IMR-90 (cell line): ENCODE results near the gene MAT2B. TPM values are rescaled to one million over a fixed set of nuclear protein-coding genes. Genes with fewer than 3 reads are reported as not detected.

Experiments used
- ATAC-seq: fragments of 200-7000 bp; cut with Tn5 transposase; 2 replicates; pipeline ENCODE4 v1.9.1; 2020; ENCODE audit warnings: low read depth, mild to moderate bottlenecking, moderate library complexity
- BruUV-seq: library from RNA; stranded (reverse); fragments of 400-500 nt; replicated peaks from 2 replicates; lab custom pipeline; 2021; lab: Mats Ljungman, UMichigan
- CTCF ChIA-PET: fragments of 300-600 bp; formaldehyde crosslinking; extraction: SDS; loops from one replicate; lab custom pipeline; 2021; ENCODE audit warnings: antibody characterized with exemption; lab: Yijun Ruan, JAX
- POLR2A ChIA-PET: fragments of 300-600 bp; sonication (Branson Sonifier 250); formaldehyde crosslinking; loops from one replicate; lab custom pipeline; 2022; ENCODE audit warnings: antibody characterized with exemption; ENCODE audit not compliant: unreplicated experiment; lab: Charles Lee
- DNase-seq: peaks from one replicate; pipeline ENCODE4 v3.0.0; 2013
- H2AFZ ChIP-seq: replicated peaks from 2 replicates; pipeline ENCODE3; 2013; ENCODE audit warnings: low read length, mild to moderate bottlenecking; ENCODE audit not compliant: poor library complexity
- H2AK5ac ChIP-seq: 2 replicates; pipeline ENCODE4 v1.6.1; 2013; ENCODE audit warnings: low read depth, low read length, inconsistent platforms
- H2AK9ac ChIP-seq: replicated peaks from 2 replicates; pipeline ENCODE3; 2013; ENCODE audit warnings: mild to moderate bottlenecking, low read depth, low read length, moderate library complexity; ENCODE audit not compliant: poor library complexity
- H2BK120ac ChIP-seq: 2 replicates; pipeline ENCODE4 v1.6.1; 2013; ENCODE audit warnings: low read depth, low read length, inconsistent platforms
- H2BK15ac ChIP-seq: 3 replicates; pipeline ENCODE4 v1.6.1; 2013; ENCODE audit warnings: low read depth, low read length, inconsistent platforms
- H2BK20ac ChIP-seq: 2 replicates; pipeline ENCODE4 v1.6.1; 2013; ENCODE audit warnings: low read depth, mild to moderate bottlenecking, inconsistent platforms, low read length, moderate library complexity
- H2BK5ac ChIP-seq: 2 replicates; pipeline ENCODE4 v1.6.1; 2013; ENCODE audit warnings: mild to moderate bottlenecking, low read depth, low read length, inconsistent platforms; ENCODE audit not compliant: poor library complexity, severe bottlenecking
- H3K14ac ChIP-seq: replicated peaks from 2 replicates; pipeline ENCODE4 v1.6.1; 2013; ENCODE audit warnings: low read depth, low read length, inconsistent platforms
- H3K18ac ChIP-seq: 2 replicates; pipeline ENCODE4 v1.6.1; 2013; ENCODE audit warnings: low read depth, low read length, control low read depth
- H3K23ac ChIP-seq: 2 replicates; pipeline ENCODE4 v1.6.1; 2013; ENCODE audit warnings: low read depth, low read length, inconsistent platforms
- H3K27ac ChIP-seq: 2 replicates; pipeline ENCODE4 v1.5.1; 2013; ENCODE audit warnings: mild to moderate bottlenecking, control low read depth, low read length; ENCODE audit not compliant: insufficient read depth
- H3K27me3 ChIP-seq: 2 replicates; pipeline ENCODE4 v1.6.1; 2013; ENCODE audit warnings: low read length; ENCODE audit not compliant: control insufficient read depth, insufficient read depth
- H3K36me3 ChIP-seq: 2 replicates; pipeline ENCODE4 v1.6.1; 2013; ENCODE audit warnings: low read length, mixed read lengths; ENCODE audit not compliant: control insufficient read depth, insufficient read depth
- H3K4ac ChIP-seq: 2 replicates; pipeline ENCODE4 v1.6.1; 2013; ENCODE audit warnings: low read depth, low read length, inconsistent platforms
- H3K4me1 ChIP-seq: 2 replicates; pipeline ENCODE4 v1.6.1; 2013; ENCODE audit warnings: low read length, mixed read lengths; ENCODE audit not compliant: control insufficient read depth, insufficient read depth
- H3K4me2 ChIP-seq: 2 replicates; pipeline ENCODE4 v1.6.1; 2013; ENCODE audit warnings: low read depth, mild to moderate bottlenecking, control low read depth, low read length, moderate library complexity
- H3K4me3 ChIP-seq: 2 replicates; pipeline ENCODE4 v1.5.1; 2013; ENCODE audit warnings: low read depth, mild to moderate bottlenecking, control low read depth, low read length, moderate library complexity; ENCODE audit not compliant: insufficient read depth
- H3K56ac ChIP-seq: 2 replicates; pipeline ENCODE4 v1.6.1; 2013; ENCODE audit warnings: low read length, inconsistent platforms; ENCODE audit not compliant: insufficient read depth; ENCODE audit errors: extremely low read depth
- H3K79me1 ChIP-seq, 2 experiments: 2 replicates each; pipeline ENCODE4 v1.6.1; 2013; ENCODE audit warnings: low read length in 2 of 2, inconsistent platforms in 1 of 2, low read depth in 1 of 2
- H3K9ac ChIP-seq: 2 replicates; pipeline ENCODE4 v1.6.1; 2013; ENCODE audit warnings: low read depth, low read length, control low read depth
- H3K9me1 ChIP-seq: 2 replicates; pipeline ENCODE4 v1.6.1; 2013; ENCODE audit warnings: low read length, inconsistent platforms; ENCODE audit not compliant: insufficient read depth
- H3K9me3 ChIP-seq: 2 replicates; pipeline ENCODE4 v1.6.1; 2013; ENCODE audit warnings: low read length; ENCODE audit not compliant: control insufficient read depth, insufficient read depth
- H4K20me1 ChIP-seq: 2 replicates; pipeline ENCODE4 v1.6.1; 2013; ENCODE audit warnings: low read length, inconsistent platforms; ENCODE audit not compliant: insufficient read depth
- H4K5ac ChIP-seq: 2 replicates; pipeline ENCODE4 v1.6.1; 2013; ENCODE audit warnings: mild to moderate bottlenecking, low read depth, low read length, control low read depth
- H4K8ac ChIP-seq, 2 experiments: 2 replicates each; pipeline ENCODE4 v1.6.1; 2013; ENCODE audit warnings: low read depth in 2 of 2, low read length in 2 of 2, control low read depth in 1 of 2, inconsistent platforms in 1 of 2
- H4K91ac ChIP-seq: 2 replicates; pipeline ENCODE4 v1.6.1; 2013; ENCODE audit warnings: low read depth, low read length, inconsistent platforms; ENCODE audit not compliant: insufficient read depth
- BHLHE40 ChIP-seq: fragments of 150-350 bp; IDR thresholded peaks from 2 replicates; pipeline ENCODE4 v1.6.1; 2016; ENCODE audit warnings: mild to moderate bottlenecking, low read depth, low read length
- CHD1 ChIP-seq: IDR thresholded peaks from 2 replicates; pipeline ENCODE4 v1.6.1; 2012; ENCODE audit warnings: low read depth, low read length, improper control_type of control experiment
- FOS ChIP-seq: fragments of 150-350 bp; IDR thresholded peaks from 2 replicates; pipeline ENCODE4 v1.6.1; 2016; ENCODE audit warnings: low read depth, low read length
- MAFK ChIP-seq: IDR thresholded peaks from 2 replicates; pipeline ENCODE4 v1.6.1; 2012; ENCODE audit warnings: low read depth, low read length, improper control_type of control experiment
- MAZ ChIP-seq: IDR thresholded peaks from 2 replicates; pipeline ENCODE4 v1.6.1; 2012; ENCODE audit warnings: low read depth, mild to moderate bottlenecking, low read length, improper control_type of control experiment, moderate library complexity, borderline replicate concordance
- MXI1 ChIP-seq: IDR thresholded peaks from 2 replicates; pipeline ENCODE4 v1.6.1; 2012; ENCODE audit warnings: low read depth, mild to moderate bottlenecking, low read length, moderate library complexity, borderline replicate concordance
- NFE2L2 ChIP-seq: fragments of 150-350 bp; IDR thresholded peaks from 2 replicates; pipeline ENCODE4 v1.6.1; 2016; ENCODE audit warnings: low read depth, mild to moderate bottlenecking, low read length
- RAD21 ChIP-seq: IDR thresholded peaks from 2 replicates; pipeline ENCODE4 v1.6.1; 2012; ENCODE audit warnings: low read length, improper control_type of control experiment
- RCOR1 ChIP-seq: IDR thresholded peaks from 2 replicates; pipeline ENCODE4 v1.6.1; 2012; ENCODE audit warnings: mild to moderate bottlenecking, low read length, improper control_type of control experiment; ENCODE audit not compliant: insufficient replicate concordance
- RFX5 ChIP-seq: IDR thresholded peaks from 2 replicates; pipeline ENCODE4 v1.8.0; 2012; ENCODE audit warnings: low read depth, mild to moderate bottlenecking, low read length, moderate library complexity
- SMC3 ChIP-seq: fragments of 150-350 bp; IDR thresholded peaks from 2 replicates; pipeline ENCODE4 v1.6.1; 2016; ENCODE audit warnings: low read depth, mild to moderate bottlenecking, antibody characterized with exemption, low read length, moderate library complexity
- WGBS, 2 experiments: methylation state at CpG; one replicate each; pipeline versions ENCODE4 v1.1.5 to v1.1.7; 2013; ENCODE audit warnings: missing lambda C conversion rate in 2 of 2; ENCODE audit not compliant: insufficient read length in 1 of 2; ENCODE audit errors: extremely low coverage in 2 of 2; 5-methylcytosine and 5-hydroxymethylcytosine counted together
- dilution Hi-C: fragments of 300-500 bp; cut with HindIII; formaldehyde crosslinking; loops from one replicate; pipeline ENCODE4 v1.14.3; 2018; ENCODE audit warnings: low sequenced_read_pairs; ENCODE audit not compliant: unreplicated experiment
- in situ Hi-C: fragments of 300-500 bp; cut with MboI; formaldehyde crosslinking; loops from 3 replicates; pipeline ENCODE4 v1.14.3; 2019; ENCODE audit warnings: low sequenced_read_pairs, inconsistent platforms, mixed read lengths
- intact Hi-C: fragments of 100-400 bp; cut with micrococcal nuclease; formaldehyde crosslinking; loops from 2 replicates; pipeline ENCODE4 v1.10.0; 2022
- polyA plus RNA-seq, 3 experiments: library from polyadenylated mRNA; depleted of rRNA; stranded (reverse); fragments of >200 nt; gene quantifications; 2 replicates each; pipeline ENCODE4 v1.2.3, GENCODE V29; 2012; ENCODE audit warnings: low replicate concordance in 1 of 3
- total RNA-seq: library from RNA; depleted of rRNA; stranded (reverse); fragments of >200 nt; gene quantifications from 2 replicates; pipeline ENCODE4 v1.2.3, GENCODE V29; 2012
- TF ChIP-seq, protein P1 (sequence below): conservative IDR thresholded peaks from 2 replicates; pipeline ENCODE4 v1.5.1; 2012; ENCODE audit warnings: mild to moderate bottlenecking, low read depth, low read length, improper control_type of control experiment
- TF ChIP-seq, protein P2 (sequence below): fragments of 150-350 bp; IDR thresholded peaks from 2 replicates; pipeline ENCODE4 v1.6.1; 2016; ENCODE audit warnings: low read depth, mild to moderate bottlenecking, low read length, moderate library complexity, borderline replicate concordance
- TF ChIP-seq, protein P3 (sequence below): fragments of 150-350 bp; IDR thresholded peaks from 2 replicates; pipeline ENCODE4 v1.6.1; 2017; ENCODE audit warnings: mild to moderate bottlenecking, antibody characterized with exemption, low read length, low read depth

The MAT2B gene
- total and polyA plus RNA-seq, 2 of the 4 experiments (the other 2 are of a cell fraction): 41.7 to 80.3 TPM

DNA sequence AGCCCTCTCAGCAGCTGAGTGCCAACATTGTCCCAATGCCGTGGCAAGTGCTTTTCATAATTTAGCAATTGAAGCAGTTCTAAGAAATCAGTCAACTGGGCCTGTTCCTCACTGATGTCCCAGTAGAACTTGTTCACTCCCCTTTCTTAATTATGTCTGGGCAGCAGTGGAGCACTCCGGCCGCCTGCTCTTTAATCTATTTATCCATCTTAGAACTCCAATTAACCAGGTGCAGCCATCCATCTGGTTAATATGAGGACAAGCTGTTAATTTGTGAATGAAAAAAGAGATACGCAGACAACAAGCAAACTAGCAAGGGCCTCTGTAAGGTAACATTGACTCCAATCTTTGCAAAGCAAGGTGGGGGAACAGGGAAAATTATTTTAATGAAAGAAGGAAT is 39.4 kb downstream of the MAT2B start:
- CTCF ChIA-PET: no interaction called here
- BruUV-seq: no TSS peak

More for the DNA sequence above, 39.4 kb downstream of the MAT2B start:
- Histone ChIP-seq H3K56ac (no peak overlapping the region), H3K4ac (no peak overlapping the region), H3K36me3 (no peaks in the 10 kb centered on the region), H3K9ac (no peak overlapping the region), H3K23ac (no peak overlapping the region), H3K9me1 (no peaks in the 10 kb centered on the region), H3K18ac (no peak overlapping the region), H4K5ac (no peak overlapping the region), H2BK20ac (no peak overlapping the region), H2AK5ac (no peak overlapping the region), H2BK15ac (no peak overlapping the region), H4K8ac (no peak overlapping the region), H3K27ac (no peak overlapping the region), H2BK120ac (no peak overlapping the region), H3K4me2 (no peak overlapping the region), H3K14ac (no peak overlapping the region), H2BK5ac (no peak overlapping the region), H3K4me1 (no peaks in the 10 kb centered on the region), H4K20me1 (no peaks in the 10 kb centered on the region), H4K91ac (no peak overlapping the region), H3K27me3 (peaks cover 2% of the 10 kb centered on the region), H3K4me3 (no peak overlapping the region), H3K79me1 (no peaks in the 10 kb centered on the region), H3K9me3 (no peaks in the 10 kb centered on the region), H2AFZ (no peak overlapping the region), H2AK9ac (no peak overlapping the region)
- ATAC-seq (no peak), DNase-seq (no peak)
- dilution Hi-C loops: no loop called here
- in situ Hi-C loops: no loop called here
- no peak for TF ChIP-seq SMC3
- TF ChIP-seq MAFK: no peak
- no peak for TF ChIP-seq FOS
- no peak for TF ChIP-seq RAD21
- TF ChIP-seq CHD1: no peak
- TF ChIP-seq MXI1: no peak
- TF ChIP-seq MAZ: no peak
- TF ChIP-seq RFX5: no peak
- TF ChIP-seq, protein P1, sequence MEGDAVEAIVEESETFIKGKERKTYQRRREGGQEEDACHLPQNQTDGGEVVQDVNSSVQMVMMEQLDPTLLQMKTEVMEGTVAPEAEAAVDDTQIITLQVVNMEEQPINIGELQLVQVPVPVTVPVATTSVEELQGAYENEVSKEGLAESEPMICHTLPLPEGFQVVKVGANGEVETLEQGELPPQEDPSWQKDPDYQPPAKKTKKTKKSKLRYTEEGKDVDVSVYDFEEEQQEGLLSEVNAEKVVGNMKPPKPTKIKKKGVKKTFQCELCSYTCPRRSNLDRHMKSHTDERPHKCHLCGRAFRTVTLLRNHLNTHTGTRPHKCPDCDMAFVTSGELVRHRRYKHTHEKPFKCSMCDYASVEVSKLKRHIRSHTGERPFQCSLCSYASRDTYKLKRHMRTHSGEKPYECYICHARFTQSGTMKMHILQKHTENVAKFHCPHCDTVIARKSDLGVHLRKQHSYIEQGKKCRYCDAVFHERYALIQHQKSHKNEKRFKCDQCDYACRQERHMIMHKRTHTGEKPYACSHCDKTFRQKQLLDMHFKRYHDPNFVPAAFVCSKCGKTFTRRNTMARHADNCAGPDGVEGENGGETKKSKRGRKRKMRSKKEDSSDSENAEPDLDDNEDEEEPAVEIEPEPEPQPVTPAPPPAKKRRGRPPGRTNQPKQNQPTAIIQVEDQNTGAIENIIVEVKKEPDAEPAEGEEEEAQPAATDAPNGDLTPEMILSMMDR: no peak
- TF ChIP-seq, protein P2, sequence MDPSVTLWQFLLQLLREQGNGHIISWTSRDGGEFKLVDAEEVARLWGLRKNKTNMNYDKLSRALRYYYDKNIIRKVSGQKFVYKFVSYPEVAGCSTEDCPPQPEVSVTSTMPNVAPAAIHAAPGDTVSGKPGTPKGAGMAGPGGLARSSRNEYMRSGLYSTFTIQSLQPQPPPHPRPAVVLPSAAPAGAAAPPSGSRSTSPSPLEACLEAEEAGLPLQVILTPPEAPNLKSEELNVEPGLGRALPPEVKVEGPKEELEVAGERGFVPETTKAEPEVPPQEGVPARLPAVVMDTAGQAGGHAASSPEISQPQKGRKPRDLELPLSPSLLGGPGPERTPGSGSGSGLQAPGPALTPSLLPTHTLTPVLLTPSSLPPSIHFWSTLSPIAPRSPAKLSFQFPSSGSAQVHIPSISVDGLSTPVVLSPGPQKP: no peak
- TF ChIP-seq RCOR1: no peak
- no peak for TF ChIP-seq BHLHE40
- TF ChIP-seq NFE2L2: no peak
- TF ChIP-seq, protein P3, sequence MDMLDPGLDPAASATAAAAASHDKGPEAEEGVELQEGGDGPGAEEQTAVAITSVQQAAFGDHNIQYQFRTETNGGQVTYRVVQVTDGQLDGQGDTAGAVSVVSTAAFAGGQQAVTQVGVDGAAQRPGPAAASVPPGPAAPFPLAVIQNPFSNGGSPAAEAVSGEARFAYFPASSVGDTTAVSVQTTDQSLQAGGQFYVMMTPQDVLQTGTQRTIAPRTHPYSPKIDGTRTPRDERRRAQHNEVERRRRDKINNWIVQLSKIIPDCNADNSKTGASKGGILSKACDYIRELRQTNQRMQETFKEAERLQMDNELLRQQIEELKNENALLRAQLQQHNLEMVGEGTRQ: no peak
- WGBS, 2 experiments: 67% methylated on average over 1 of the region's 4 CpGs; no CpG with 5 or more reads in 1 of the 2 experiments
- POLR2A ChIA-PET: no interaction called here
- intact Hi-C loops: no loop called here
